OCI-LY1 (cell line): Measurements from ENCODE around the gene SYK.
A peak's percentile ranks its signal among the peaks of the same experiment; 100 is the strongest.

Experiments used
- H2AFZ ChIP-seq: fragments of 200-600 bp; sonication (generic), shearing (Covaris generic); 2 replicates; pipeline ENCODE4 v1.6.0; 2014; ENCODE audit warnings: antibody characterized with exemption, mild to moderate bottlenecking, low read length
- H3F3A ChIP-seq: fragments of 200-600 bp; sonication (generic), shearing (Covaris generic); 2 replicates; pipeline ENCODE4 v1.6.0; 2014; ENCODE audit warnings: mild to moderate bottlenecking, antibody characterized with exemption, low read length, moderate library complexity; ENCODE audit not compliant: insufficient read depth
- H3K27ac ChIP-seq: fragments of 200-600 bp; sonication (generic); 2 replicates; pipeline ENCODE4 v1.5.1; 2014; ENCODE audit warnings: low read length, mixed run types, mild to moderate bottlenecking, low read depth; ENCODE audit not compliant: poor library complexity, severe bottlenecking
- H3K27me3 ChIP-seq: fragments of 200-600 bp; sonication (generic); 2 replicates; pipeline ENCODE4 v1.6.0; 2014; ENCODE audit warnings: antibody characterized with exemption, mild to moderate bottlenecking, low read length, moderate library complexity; ENCODE audit not compliant: insufficient read depth
- H3K36me3 ChIP-seq: fragments of 200-600 bp; sonication (generic); 2 replicates; pipeline ENCODE4 v1.6.1; 2014; ENCODE audit warnings: mild to moderate bottlenecking, antibody characterized with exemption, low read length, moderate library complexity, mixed read lengths; ENCODE audit not compliant: insufficient read depth
- H3K4me1 ChIP-seq: fragments of 200-600 bp; sonication (generic); 2 replicates; pipeline ENCODE4 v1.5.1; 2014; ENCODE audit warnings: mild to moderate bottlenecking, low read length, moderate library complexity; ENCODE audit not compliant: insufficient read depth, severe bottlenecking
- H3K4me2 ChIP-seq: fragments of 200-600 bp; sonication (generic), shearing (Covaris generic); 2 replicates; pipeline ENCODE4 v1.6.1; 2014; ENCODE audit warnings: low read length
- H3K4me3 ChIP-seq: fragments of 200-600 bp; sonication (generic); 2 replicates; pipeline ENCODE4 v1.5.1; 2014; ENCODE audit warnings: low read length, low read depth, mild to moderate bottlenecking, mixed read lengths; ENCODE audit not compliant: poor library complexity, severe bottlenecking
- H3K79me2 ChIP-seq: fragments of 200-600 bp; shearing (Covaris generic); 2 replicates; pipeline ENCODE4 v1.6.1; 2016; ENCODE audit warnings: mixed run types, low read length, mixed read lengths; ENCODE audit not compliant: insufficient read depth
- H3K9ac ChIP-seq: fragments of 200-600 bp; sonication (generic), shearing (Covaris generic); 2 replicates; pipeline ENCODE4 v1.6.1; 2014; ENCODE audit warnings: mild to moderate bottlenecking, low read length, mixed read lengths
- H3K9me2 ChIP-seq: fragments of 200-600 bp; sonication (generic), shearing (Covaris generic); 2 replicates; pipeline ENCODE4 v1.6.1; 2014; ENCODE audit warnings: low read depth, mild to moderate bottlenecking, low read length, mixed read lengths
- H3K9me3 ChIP-seq: fragments of 200-600 bp; shearing (Covaris generic); 2 replicates; pipeline ENCODE4 v1.6.1; 2014; ENCODE audit warnings: low read length, mixed read lengths
- H4K20me1 ChIP-seq: fragments of 200-600 bp; sonication (generic), shearing (Covaris generic); 2 replicates; pipeline ENCODE4 v1.6.0; 2016; ENCODE audit warnings: mild to moderate bottlenecking, low read length; ENCODE audit not compliant: insufficient read depth
- EZH2 ChIP-seq: fragments of 200-600 bp; sonication (generic), shearing (Covaris generic); IDR thresholded peaks from 2 replicates; pipeline ENCODE4 v1.8.0; 2017; ENCODE audit warnings: borderline replicate concordance, mixed run types, mild to moderate bottlenecking, antibody characterized with exemption, low read length, moderate library complexity, mixed read lengths
- TF ChIP-seq, protein P1 (sequence below): fragments of 200-600 bp; sonication (generic), shearing (Covaris generic); IDR thresholded peaks from 2 replicates; pipeline ENCODE4 v1.5.1; 2017; ENCODE audit warnings: mild to moderate bottlenecking, antibody characterized with exemption, low read length, moderate library complexity, mixed read lengths

SYK gene

DNA sequence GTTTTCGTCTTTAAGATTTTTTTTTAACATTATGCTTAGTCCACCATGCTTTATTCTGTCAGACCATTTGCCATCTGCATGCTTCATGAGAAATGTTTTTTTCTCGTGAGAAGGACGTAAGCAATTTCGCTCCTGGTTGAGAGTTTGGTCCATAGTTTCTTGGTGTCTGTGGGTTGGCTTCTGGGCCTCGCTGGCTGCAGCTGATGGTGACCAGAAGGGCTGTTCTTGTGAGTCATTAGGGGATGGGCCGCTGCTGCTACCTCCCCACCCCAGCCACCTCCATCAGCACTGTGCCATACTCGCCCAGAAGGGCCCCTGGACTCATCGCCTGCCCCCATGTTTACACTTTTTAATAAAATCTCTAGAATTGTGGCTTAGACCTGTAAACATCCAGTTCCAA lies 11.4 kb downstream of the SYK start:
- Histone ChIP-seq H3K4me2 (peak overlapping the region; percentile 70), H3K4me1 (peaks cover 85% of the 10 kb centered on the region), H3K36me3 (peaks cover 55% of the 10 kb centered on the region), H3K27me3 (no peaks in the 10 kb centered on the region), H3K9me2 (no peaks in the 10 kb centered on the region), H4K20me1 (no peaks in the 10 kb centered on the region), H2AFZ (no peak overlapping the region), H3K27ac (peak overlapping the region; percentile 96), H3K4me3 (peak overlapping the region; percentile 35), H3K9ac (peak overlapping the region; percentile 45; the same call in 1 of the 2 replicates), H3F3A (0 out of 2 replicates have a peak, but pooled peaks cover 6% of the 10 kb centered on the region), H3K79me2 (peaks cover 91% of the 10 kb centered on the region), H3K9me3 (no peaks in the 10 kb centered on the region)
- TF ChIP-seq EZH2 = no peak
- TF ChIP-seq, protein P1, sequence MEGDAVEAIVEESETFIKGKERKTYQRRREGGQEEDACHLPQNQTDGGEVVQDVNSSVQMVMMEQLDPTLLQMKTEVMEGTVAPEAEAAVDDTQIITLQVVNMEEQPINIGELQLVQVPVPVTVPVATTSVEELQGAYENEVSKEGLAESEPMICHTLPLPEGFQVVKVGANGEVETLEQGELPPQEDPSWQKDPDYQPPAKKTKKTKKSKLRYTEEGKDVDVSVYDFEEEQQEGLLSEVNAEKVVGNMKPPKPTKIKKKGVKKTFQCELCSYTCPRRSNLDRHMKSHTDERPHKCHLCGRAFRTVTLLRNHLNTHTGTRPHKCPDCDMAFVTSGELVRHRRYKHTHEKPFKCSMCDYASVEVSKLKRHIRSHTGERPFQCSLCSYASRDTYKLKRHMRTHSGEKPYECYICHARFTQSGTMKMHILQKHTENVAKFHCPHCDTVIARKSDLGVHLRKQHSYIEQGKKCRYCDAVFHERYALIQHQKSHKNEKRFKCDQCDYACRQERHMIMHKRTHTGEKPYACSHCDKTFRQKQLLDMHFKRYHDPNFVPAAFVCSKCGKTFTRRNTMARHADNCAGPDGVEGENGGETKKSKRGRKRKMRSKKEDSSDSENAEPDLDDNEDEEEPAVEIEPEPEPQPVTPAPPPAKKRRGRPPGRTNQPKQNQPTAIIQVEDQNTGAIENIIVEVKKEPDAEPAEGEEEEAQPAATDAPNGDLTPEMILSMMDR = no peak

DNA sequence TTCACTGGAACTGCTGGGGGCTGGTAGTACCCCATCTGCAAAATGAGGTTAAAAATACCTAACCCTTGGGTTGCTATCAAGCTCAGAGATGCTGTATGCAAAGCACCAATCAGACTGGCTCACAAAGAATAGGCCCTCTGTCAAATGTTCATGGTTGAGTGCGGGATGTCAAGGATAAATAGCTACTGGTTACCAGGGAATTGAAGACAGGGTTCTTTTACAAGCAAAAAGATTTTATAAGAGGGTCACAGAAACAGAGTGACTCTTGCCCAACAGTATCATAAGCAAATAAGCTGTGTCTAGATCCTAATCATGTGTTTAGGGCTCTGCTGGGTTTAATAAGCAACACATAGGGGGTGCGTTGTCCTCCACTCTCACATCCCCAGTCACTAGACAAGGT lies 11.9 kb downstream of the SYK start:
- peak overlapping the region; percentile 70 for H3K4me2 ChIP-seq
- H3K79me2 ChIP-seq = peaks cover 92% of the 10 kb centered on the region
- H2AFZ ChIP-seq = no peak overlapping the region
- H3K27ac ChIP-seq = peak overlapping the region; percentile 96
- H3K9me3 ChIP-seq = no peaks in the 10 kb centered on the region
- 0 out of 2 replicates have a peak, but pooled peaks cover 6% of the 10 kb centered on the region for H3F3A ChIP-seq
- H3K36me3 ChIP-seq = peaks cover 58% of the 10 kb centered on the region
- TF ChIP-seq, protein P1 = no peak
- TF ChIP-seq EZH2 = no peak
- H3K27me3 ChIP-seq = no peaks in the 10 kb centered on the region
- peak overlapping the region; percentile 45; the same call in 1 of the 2 replicates for H3K9ac ChIP-seq
- H3K4me1 ChIP-seq = peaks cover 80% of the 10 kb centered on the region
- no peaks in the 10 kb centered on the region for H3K9me2 ChIP-seq
- H4K20me1 ChIP-seq = no peaks in the 10 kb centered on the region
- H3K4me3 ChIP-seq = peak overlapping the region; percentile 35

GRCh38 chr9:90814355-90814754 lies 12.7 kb downstream of the SYK start:
- H4K20me1 ChIP-seq = no peaks in the 10 kb centered on the region
- peak overlapping the region; percentile 96 for H3K27ac ChIP-seq
- H3K4me1 ChIP-seq = peaks cover 72% of the 10 kb centered on the region
- 0 out of 2 replicates have a peak, but pooled peaks cover 6% of the 10 kb centered on the region for H3F3A ChIP-seq
- H3K4me3 ChIP-seq = peak overlapping the region; percentile 35
- H3K36me3 ChIP-seq = peaks cover 58% of the 10 kb centered on the region
- peaks cover 90% of the 10 kb centered on the region for H3K79me2 ChIP-seq
- H3K9me3 ChIP-seq = no peaks in the 10 kb centered on the region
- H3K4me2 ChIP-seq = peak overlapping the region; percentile 70
- H3K9ac ChIP-seq = peak overlapping the region; percentile 55
- H3K9me2 ChIP-seq = no peaks in the 10 kb centered on the region
- no peaks in the 10 kb centered on the region for H3K27me3 ChIP-seq
- TF ChIP-seq EZH2 = no peak
- TF ChIP-seq, protein P1 = no peak
- no peak overlapping the region for H2AFZ ChIP-seq
